Raji (cell line): ENCODE measurements around the gene NAP1L1.

ENCODE experiments used
- POLR2A ChIP-seq: IDR thresholded peaks from 2 replicates; pipeline ENCODE4 v1.6.1; 2011; ENCODE audit warnings: low read depth, low read length, control low read depth; ENCODE audit not compliant: insufficient read depth

Gene NAP1L1

DNA sequence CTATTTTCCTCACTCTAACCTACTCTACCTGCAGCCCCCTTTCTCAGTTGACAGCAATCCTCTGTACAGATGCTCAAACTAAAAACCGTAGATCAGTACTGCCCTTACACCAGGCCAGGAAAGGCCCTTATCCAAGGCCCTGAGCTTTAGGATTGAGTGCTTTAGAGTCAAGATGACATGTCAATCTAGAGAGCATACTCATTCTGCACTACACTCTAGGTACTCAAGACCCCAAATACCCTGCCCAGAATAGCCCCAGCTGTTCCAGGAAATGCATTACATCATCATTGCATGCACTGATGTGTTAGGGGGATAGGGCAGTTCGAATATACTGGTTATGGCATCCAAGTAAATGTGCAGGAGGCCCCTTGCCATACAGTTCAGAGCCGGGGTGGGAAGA lies 49.4 kb downstream of the NAP1L1 start:
- no peak for TF ChIP-seq POLR2A

DNA sequence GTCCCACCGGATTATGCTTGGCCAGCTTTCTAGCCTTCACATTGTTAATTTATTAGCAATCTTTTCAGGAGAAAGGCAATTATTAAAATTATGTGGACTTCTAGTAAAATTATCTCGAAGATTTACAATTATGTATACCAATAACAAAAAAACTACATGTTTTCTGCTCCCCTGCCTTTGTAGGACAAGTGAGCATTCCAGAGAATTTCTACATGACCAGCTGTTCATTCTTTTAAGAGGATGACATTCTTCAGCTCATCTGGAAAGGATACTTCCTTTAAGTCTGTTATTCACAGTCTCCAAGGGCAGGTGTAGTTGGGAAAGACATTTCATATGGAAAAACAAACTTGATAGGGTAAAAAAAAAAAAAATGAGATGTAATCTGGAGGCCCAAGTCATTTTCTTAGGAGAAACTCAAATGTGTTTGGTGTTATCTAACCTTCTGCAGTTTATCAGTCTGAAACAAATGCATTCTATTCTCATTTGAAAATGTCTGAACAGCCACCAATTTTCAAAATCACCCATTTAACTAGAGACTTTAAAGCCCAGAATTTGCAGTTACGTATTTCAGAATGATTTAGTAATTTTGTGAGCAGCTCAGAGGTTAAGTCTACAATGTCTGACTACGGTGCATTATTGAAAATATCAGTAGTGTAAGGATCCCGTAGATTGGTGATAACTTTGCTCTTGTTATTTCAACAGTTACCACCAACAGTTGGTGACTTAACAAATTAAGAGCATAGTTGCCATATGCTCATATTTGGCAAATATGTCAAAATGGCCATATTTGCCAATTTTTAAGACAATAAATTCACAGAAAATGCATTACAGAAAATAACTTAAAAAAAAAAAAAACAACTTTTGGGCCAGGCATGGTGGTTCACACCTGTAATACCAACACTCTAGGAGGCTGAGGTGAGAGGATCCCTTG lies 51.1 kb downstream of the NAP1L1 start:
- no peak for TF ChIP-seq POLR2A

DNA sequence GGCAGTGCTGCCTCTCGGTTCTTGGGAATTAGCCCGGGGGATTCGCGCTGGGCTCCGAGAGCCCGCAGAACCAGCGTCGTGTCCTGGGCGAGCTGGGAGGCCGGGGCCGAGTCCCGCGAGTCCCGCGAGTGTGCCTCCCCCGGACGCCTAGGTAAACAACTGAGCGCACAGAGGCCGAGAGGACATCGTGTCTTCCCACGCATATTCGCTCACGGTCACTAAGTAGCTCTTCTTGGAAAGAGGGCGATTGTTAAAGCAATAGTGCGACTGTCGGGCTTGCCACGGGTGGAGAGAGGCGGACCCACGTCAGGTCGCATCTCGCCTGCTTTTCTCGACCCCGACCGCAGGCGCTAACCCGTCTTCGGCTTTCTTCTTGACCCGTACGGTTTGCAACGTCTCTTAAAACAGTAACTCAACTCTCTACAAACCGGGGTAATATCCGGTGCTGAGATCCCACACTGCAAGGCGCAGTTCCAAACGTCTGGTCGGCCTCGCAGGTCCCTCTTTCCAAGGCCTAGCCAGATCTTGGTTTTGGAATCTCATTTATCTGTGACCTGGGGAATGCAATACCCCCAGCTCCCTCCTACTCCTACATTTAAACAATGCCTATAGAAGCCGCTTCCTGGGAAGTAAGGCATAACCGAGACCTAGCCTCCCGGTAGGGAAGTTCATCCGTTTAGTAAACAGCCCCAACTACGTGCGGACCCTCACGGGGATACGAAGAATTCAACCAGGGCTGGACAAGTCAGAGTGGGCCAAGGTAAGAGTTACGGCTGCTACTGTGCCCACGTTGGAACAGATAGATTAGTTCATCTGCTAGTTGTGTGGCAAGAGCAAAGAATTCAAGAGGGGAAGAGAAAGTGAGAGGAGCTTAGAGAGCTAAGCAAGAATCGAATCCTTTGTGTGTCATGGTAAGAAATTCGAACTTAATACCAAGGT lies 52.2 kb downstream of the NAP1L1 start:
- no peak for TF ChIP-seq POLR2A

DNA sequence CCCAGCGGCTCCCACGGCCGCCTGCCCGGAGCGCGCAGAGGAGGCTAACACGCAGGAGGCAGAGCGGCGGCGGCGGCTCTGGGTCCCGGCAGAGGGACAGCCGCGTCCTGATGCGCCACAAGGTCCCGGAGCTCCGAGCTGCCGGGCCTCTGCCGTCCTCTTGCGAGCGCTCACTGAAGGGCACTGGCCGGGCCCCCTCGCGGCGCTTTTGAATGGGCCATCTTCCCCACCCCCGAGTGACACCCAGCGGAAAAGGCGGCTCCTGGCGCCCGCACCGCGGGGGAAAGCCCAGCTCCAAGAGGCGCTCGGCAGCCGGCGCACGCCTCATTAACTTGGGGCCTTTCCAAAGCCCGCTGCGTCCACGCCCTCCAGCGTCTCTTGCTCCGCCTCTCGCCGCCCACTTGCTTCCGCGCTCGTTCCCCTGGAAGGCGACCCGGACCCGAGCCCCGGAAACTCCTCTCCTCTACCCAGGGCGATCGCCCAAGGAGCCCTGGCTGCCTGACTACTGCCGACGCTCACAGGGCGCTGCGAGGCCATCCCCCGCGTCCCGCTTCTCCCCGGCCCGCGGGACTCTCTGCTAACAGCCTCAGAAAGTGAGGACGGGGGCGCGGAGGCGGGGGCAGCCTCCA lies 53.0 kb downstream of the NAP1L1 start, which contains the start of gene PHLDA1:
Gene PHLDA1 (minus strand): TSS at position 363 of the 629 bp plus-strand sequence.
- no peak; the same call in none of the 2 replicates for TF ChIP-seq POLR2A

GRCh38 chr12:76031081-76031413 lies 53.4 kb downstream of the NAP1L1 start:
- no peak for TF ChIP-seq POLR2A

- TF ChIP-seq POLR2A, result no peak
These were observed 54.0 kb downstream of the NAP1L1 start for GRCh38 chr12:76030341-76031080.

DNA sequence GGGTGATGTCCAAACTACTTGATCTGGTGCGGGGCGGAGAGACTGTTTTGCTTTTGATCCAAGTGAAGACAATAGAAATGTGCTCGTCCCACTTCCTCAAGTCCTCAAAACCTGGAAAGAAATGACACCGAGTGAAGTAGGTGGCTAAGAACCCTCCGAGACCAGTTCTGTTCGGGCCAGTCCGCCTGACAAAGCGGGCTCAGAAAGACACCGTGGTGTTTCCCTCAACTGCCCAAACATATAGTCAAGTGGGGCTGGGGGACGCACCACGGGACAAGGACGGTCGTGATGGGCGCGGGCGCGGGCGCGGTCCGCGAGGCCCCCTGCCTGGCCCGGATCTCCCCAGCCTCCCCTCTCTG lies 54.5 kb downstream of the NAP1L1 start:
- no peak for TF ChIP-seq POLR2A

- TF ChIP-seq POLR2A, result no peak
These were observed 55.8 kb downstream of the NAP1L1 start for GRCh38 chr12:76028571-76029277.

- TF ChIP-seq POLR2A, result no peak
These were observed 57.8 kb downstream of the NAP1L1 start for GRCh38 chr12:76026643-76027063.

GRCh38 chr12:76025601-76026575 lies 58.6 kb downstream of the NAP1L1 start:
- TF ChIP-seq POLR2A, result no peak

DNA sequence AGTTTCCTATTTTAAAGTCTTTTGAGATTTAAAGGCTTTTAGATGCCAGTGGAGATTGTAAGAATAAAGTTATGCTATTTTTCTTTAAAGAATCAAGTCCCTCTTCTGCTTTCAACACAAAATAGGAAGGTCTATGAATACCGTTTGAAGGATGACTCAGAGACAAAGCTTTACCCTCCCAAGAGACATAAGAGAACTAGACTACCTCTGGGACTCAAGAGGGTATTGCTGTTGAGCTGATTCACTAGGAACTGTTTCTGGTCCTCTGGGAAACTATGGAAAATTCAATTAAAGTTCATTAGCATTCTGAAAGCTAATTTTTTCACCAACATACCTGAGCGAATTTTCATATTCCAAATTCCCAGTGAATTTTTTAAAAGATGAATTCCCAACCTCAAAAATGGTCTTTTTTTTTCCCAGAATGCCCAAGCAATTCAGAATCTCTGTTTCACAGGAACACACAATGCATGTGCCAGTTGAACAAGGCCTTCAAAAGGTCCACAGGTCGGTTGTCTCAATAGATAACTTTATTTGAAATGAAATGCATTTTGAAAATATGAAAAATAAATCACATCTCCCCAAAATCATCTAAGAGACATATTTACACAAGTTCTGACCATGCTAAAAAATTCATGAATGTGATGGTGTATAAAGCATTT lies 59.4 kb downstream of the NAP1L1 start:
- no peak for TF ChIP-seq POLR2A

DNA sequence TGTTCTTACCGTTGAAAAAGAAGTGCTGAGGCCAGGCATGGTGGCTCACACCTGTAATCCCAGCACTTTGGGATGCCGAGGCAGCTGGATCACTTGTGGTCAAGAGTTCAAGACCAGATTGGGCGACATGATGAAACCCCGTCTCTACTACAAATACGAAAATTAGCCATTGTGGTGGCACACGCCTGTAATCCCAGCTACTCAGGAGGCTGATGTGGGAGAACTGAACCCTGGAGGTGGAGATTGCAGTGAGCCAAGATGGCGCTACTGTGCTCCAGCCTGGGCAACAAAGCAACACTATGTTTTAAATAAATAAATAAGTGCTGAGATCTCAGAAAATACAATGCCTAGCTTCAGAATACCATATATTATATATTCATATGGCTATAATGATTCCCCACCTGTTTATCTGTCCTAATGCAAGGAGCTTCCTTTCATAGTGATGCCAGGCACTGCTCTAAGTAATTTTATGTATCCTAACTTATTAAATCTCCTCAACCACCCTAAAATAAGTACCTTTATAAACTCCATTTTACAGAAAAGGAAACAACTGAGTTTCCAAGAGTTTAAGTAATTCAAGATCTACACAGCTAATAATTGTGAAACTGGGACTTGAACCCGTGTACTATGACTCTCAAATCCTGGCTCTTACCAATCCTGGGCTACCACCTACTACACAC lies 60.2 kb downstream of the NAP1L1 start:
- TF ChIP-seq POLR2A, result no peak
